Measurements from ENCODE around the gene CPM. TPM values are rescaled to one million over a fixed set of nuclear protein-coding genes. Genes with fewer than 3 reads are reported as not detected.

Gene CPM
- total RNA-seq, 2 experiments from 2014 or later, result 50.5 to 55.1 TPM

DNA sequence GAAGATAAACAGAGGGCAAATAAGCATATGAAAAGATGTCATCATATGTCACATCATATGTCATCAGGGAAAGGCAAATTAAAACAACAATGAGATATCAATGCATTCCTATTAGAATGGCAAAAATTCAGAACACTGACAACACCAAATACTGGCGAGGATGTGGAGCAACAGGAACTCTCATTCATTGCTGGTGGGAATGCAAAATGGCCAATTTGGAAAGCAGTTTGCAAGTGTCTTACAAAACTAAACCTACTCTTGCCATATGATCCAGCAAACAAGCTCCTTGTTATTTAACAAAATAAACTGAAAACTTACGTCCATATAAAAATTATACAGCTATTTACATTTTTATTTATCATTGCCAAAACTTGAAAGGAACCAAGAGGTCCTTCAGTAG lies 32.7 kb downstream of the CPM start:
- intact Hi-C loops (cut with micrococcal nuclease), result no loop called here
- H3K36me3 Mint-ChIP-seq (ENCODE audit: low read depth), result peaks cover 27% of the 10 kb centered on the region
- H3K4me3 Mint-ChIP-seq, result no peak overlapping the region

DNA sequence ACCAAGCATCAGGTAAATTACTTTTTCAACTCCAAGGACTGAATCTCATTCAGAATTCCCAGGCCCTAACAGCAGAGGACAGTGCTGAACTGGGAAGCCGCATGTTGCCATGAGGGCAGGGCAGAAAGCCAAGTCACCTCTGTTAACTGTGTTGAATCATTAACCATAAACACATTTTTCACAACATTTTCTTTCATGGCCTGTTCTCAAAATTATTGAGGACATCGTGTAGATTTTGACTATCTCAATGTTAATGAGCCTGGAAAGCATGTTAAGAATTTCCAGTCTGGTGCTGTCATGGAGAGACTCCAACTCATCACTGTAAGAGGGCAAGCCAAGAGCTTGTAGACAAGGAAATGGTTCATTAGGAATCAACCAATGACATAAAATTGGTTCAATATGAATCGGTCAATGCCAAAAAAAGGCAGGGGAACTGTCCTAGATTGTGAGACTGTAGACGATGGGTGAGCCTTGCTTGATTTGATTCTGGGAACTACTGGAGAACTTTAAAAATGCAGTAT lies 33.7 kb downstream of the CPM start:
- no peaks in the 10 kb centered on the region for H3K9me3 Mint-ChIP-seq
- CTCF ChIA-PET, result interaction anchor here (0.9 kb wide), 1 partner anchor 171 kb away, joined by 3 read pairs; no protein-coding TSS in a partner anchor
- H3K36me3 Mint-ChIP-seq (ENCODE audit: low read depth), result peaks cover 31% of the 10 kb centered on the region
- no peak overlapping the region for H3K27ac Mint-ChIP-seq
- no peaks in the 10 kb centered on the region for H3K27me3 Mint-ChIP-seq (ENCODE audit: low read depth)
- DNase-seq, result no peak
- intact Hi-C loops (cut with micrococcal nuclease), result no loop called here
- peaks cover 4% of the 10 kb centered on the region for H3K4me1 Mint-ChIP-seq (ENCODE audit: low read depth)
- H3K4me3 Mint-ChIP-seq, result no peak overlapping the region

More for the DNA sequence above, 32.7 kb downstream of the CPM start:
- CTCF ChIA-PET, result interaction anchor here (0.7 to 0.9 kb wide), 2 partner anchors 32 to 170 kb away, joined by 3 read pairs; no protein-coding TSS in a partner anchor
- DNase-seq, result no peak
- no peaks in the 10 kb centered on the region for H3K9me3 Mint-ChIP-seq
- peaks cover 11% of the 10 kb centered on the region for H3K4me1 Mint-ChIP-seq (ENCODE audit: low read depth)
- H3K27me3 Mint-ChIP-seq (ENCODE audit: low read depth), result no peaks in the 10 kb centered on the region
- no peak overlapping the region for H3K27ac Mint-ChIP-seq

DNA sequence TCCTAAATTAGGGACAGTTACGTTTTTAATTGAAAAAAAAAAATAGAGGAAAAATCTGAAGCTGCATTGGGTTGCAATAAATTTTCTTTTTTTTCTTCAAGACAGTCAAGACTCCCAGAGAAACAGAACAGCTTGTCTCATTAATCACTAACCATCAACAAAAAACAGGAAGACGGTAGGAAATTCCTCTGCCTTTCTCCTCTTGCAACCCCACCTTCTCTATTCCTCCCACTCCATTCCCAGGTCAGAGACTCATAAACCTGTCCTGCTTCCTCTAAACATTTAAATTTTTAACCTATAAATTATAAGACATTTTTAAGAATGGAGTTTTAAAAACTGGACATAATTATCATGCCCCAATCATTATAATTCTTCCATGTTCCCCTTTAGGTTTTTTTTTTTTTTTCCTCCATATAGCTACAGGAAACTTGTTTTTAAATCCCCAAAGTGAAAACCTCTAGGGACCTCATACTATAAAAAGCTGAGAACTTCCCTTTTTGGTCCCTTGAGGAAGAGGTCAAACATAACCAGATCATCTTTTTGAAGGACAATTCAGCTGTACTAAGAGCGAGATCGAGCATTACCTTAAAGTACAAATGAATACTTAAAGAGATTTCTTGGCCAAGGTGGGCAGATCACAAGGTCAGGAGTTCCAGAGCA lies 36.0 kb downstream of the CPM start:
- intact Hi-C loops (cut with micrococcal nuclease), result no loop called here
- Mint-ChIP-seq H3K36me3 (ENCODE audit: low read depth) (peaks cover 37% of the 10 kb centered on the region), H3K4me3 (no peak overlapping the region), H3K4me1 (ENCODE audit: low read depth) (peaks cover 10% of the 10 kb centered on the region), H3K27ac (no peak overlapping the region), H3K9me3 (no peaks in the 10 kb centered on the region), H3K27me3 (ENCODE audit: low read depth) (no peaks in the 10 kb centered on the region)
- CTCF ChIA-PET, result no interaction called here
- no peak for DNase-seq

DNA sequence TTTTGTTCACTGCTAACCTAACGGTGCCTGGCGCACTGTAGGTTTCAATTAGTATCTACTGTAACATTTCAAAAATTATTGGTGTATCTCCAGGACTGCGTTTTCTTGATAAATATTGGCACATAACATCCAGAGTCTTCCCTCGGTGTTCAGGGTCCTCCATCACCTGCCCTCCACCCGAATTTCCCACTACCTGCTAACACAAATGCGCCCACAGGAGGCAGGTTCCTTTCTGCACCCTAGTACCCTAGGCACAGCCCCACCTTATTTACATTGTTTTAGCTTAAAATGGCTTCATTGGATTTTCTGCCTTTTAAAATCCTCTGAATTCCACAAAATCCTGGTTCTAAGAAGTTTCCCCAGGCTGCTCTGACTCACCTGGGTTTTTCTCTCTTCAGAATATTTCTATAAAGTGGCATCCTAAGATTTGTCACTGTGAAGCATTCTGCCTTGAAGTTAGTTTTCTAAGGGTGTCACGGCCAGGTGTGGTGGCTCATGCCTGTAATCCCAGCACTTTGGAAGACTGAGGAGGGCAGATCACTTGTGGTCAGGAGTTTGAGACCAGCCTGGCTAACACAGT lies 38.6 kb downstream of the CPM start:
- Mint-ChIP-seq H3K9me3 (no peaks in the 10 kb centered on the region), H3K36me3 (ENCODE audit: low read depth) (peaks cover 29% of the 10 kb centered on the region), H3K4me1 (ENCODE audit: low read depth) (peaks cover 27% of the 10 kb centered on the region), H3K4me3 (no peak overlapping the region), H3K27ac (no peak overlapping the region), H3K27me3 (ENCODE audit: low read depth) (no peaks in the 10 kb centered on the region)
- CTCF ChIA-PET, result no interaction called here
- intact Hi-C loops (cut with micrococcal nuclease), result no loop called here
- DNase-seq, result no peak

DNA sequence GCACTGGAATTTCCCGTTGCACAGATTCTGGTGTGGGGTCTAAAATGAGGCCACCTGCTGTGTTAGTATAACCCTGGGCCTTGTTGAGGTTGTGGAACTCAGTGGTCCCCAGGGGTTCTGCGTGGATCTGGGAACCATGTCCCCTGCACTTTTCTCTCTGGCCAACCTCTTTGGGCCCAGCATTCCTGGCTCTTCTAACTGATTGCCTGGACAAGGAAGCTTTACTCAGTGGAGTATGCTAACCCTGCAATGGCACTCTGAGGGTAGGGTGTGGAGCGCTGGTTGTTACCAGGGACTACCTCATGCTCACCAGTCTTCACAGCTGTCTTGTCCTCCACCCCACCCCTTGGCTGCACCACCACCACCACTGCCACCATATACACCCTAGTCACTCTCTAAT lies 39.2 kb downstream of the CPM start:
- Mint-ChIP-seq H3K27me3 (ENCODE audit: low read depth) (no peaks in the 10 kb centered on the region), H3K9me3 (no peaks in the 10 kb centered on the region), H3K4me3 (no peak overlapping the region), H3K36me3 (ENCODE audit: low read depth) (peaks cover 30% of the 10 kb centered on the region), H3K4me1 (ENCODE audit: low read depth) (peaks cover 30% of the 10 kb centered on the region), H3K27ac (no peak overlapping the region)
- CTCF ChIA-PET, result no interaction called here
- intact Hi-C loops (cut with micrococcal nuclease), result no loop called here
- no peak for DNase-seq

DNA sequence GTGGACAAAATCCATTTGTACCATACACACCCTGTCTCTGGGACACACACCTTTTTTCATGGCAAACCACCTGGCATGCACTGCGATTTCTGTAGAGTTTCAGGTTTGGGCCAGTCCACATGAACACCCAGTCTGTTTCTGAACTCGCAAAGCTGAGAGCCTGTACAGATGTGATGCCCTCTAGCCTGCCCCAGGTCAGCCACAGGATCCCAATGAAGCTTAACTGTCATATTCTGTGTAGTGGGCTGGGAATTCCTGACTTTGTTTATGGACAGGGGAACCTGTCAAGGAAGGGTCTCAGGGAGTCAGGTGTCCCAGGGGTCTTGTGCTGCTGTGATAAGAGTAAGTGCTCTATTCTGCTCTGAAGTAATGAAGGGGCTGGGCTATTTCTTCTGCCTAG lies 39.8 kb downstream of the CPM start:
- Mint-ChIP-seq H3K4me3 (no peak overlapping the region), H3K27ac (no peak overlapping the region), H3K4me1 (ENCODE audit: low read depth) (peaks cover 35% of the 10 kb centered on the region), H3K9me3 (no peaks in the 10 kb centered on the region), H3K36me3 (ENCODE audit: low read depth) (peaks cover 30% of the 10 kb centered on the region), H3K27me3 (ENCODE audit: low read depth) (no peaks in the 10 kb centered on the region)
- CTCF ChIA-PET, result no interaction called here
- intact Hi-C loops (cut with micrococcal nuclease), result no loop called here
- no peak for DNase-seq

DNA sequence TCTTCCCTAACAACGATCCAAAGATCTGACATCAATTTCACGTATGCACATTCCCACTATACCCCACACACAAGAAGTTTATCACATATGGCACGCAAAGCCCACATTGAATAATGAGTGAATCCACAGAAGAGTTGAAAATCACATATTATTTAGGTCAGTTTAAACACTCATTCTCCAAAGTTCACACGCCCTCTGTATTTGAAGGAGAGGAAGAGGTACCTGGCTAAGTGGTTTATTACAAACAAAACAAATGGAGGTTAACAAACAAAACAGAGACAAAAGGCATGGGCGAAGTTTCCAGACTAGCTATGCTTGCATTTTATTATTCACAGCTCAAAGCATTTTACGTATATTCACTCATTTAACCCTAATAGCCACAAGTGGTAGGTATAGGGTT lies 41.8 kb downstream of the CPM start:
- no peak for DNase-seq
- H3K27me3 Mint-ChIP-seq (ENCODE audit: low read depth), result peaks cover 2% of the 10 kb centered on the region
- H3K27ac Mint-ChIP-seq, result no peak overlapping the region
- no peaks in the 10 kb centered on the region for H3K9me3 Mint-ChIP-seq
- intact Hi-C loops (cut with micrococcal nuclease), result no loop called here
- CTCF ChIA-PET, result no interaction called here
- H3K4me3 Mint-ChIP-seq, result no peak overlapping the region
- H3K36me3 Mint-ChIP-seq (ENCODE audit: low read depth), result peaks cover 24% of the 10 kb centered on the region
- peaks cover 37% of the 10 kb centered on the region for H3K4me1 Mint-ChIP-seq (ENCODE audit: low read depth)

DNA sequence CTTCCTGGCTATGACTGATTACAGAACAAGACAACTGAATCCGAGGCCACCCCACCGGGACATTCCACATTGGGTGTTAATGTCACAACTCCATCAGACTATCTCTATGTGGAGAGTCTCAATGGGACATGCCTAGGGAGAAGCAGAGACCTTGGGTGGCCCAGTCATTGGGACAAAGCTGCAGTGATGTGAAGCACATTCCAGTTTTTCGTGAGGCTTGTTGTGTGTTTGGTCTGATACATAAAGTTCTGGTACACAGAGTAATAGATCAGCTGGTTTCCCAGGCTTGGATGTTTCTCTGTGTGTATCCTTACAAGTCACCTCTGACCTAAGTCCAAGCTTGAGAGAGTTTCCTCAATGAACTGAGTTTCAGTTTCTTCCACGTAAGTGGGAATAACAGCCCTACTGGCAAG lies 42.3 kb downstream of the CPM start:
- Mint-ChIP-seq H3K27ac (no peak overlapping the region), H3K9me3 (no peaks in the 10 kb centered on the region), H3K4me3 (no peak overlapping the region), H3K36me3 (ENCODE audit: low read depth) (peaks cover 22% of the 10 kb centered on the region), H3K4me1 (ENCODE audit: low read depth) (peaks cover 33% of the 10 kb centered on the region), H3K27me3 (ENCODE audit: low read depth) (peaks cover 2% of the 10 kb centered on the region)
- no peak for DNase-seq
- intact Hi-C loops (cut with micrococcal nuclease), result no loop called here
- CTCF ChIA-PET, result no interaction called here

DNA sequence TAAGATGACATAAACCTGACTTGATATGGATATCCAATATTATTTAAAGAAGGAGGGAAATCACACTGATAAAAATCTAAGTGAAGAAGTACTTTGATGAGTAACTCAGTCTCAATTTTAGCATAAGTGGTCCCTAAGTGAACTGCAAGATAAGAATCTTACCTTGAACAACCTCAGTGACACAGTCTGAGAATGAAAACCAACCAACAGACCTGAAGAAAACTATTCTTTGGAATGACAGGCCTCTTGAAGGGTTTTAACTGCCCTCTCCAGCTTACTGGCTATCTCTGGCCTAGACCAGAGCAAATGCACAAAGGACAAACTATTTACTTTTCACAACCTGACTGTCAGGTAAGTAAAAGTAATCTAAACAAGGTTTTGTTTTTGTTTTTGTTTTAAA lies 44.7 kb downstream of the CPM start:
- intact Hi-C loops (cut with micrococcal nuclease), result no loop called here

DNA sequence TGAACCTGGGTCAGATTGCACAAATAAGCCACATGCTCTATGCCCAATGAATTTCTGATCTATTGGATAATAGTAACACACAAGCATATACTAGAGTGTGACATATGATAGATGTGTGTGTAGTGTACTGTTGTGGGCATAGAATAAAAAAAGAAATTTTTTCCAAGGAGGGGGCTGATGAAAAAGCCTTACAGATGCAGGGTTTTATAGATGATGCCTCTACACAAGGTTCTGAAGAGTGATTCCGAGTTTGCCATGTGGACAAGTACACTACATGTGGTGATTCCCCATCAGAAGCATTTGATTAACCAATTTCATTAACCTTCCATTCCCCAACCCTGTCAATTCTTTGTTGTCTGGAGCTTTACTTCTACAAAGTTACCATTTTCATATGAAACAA lies 45.3 kb downstream of the CPM start:
- Mint-ChIP-seq H3K27me3 (ENCODE audit: low read depth) (peaks cover 2% of the 10 kb centered on the region), H3K9me3 (no peaks in the 10 kb centered on the region)
- intact Hi-C loops (cut with micrococcal nuclease), result no loop called here

More for the DNA sequence above, 44.7 kb downstream of the CPM start:
- H3K27me3 Mint-ChIP-seq (ENCODE audit: low read depth), result peaks cover 2% of the 10 kb centered on the region
- no peak overlapping the region for H3K4me3 Mint-ChIP-seq
- CTCF ChIA-PET, result no interaction called here
- no peak overlapping the region for H3K27ac Mint-ChIP-seq
- DNase-seq, result no peak
- H3K4me1 Mint-ChIP-seq (ENCODE audit: low read depth), result peaks cover 33% of the 10 kb centered on the region
- no peaks in the 10 kb centered on the region for H3K9me3 Mint-ChIP-seq
- H3K36me3 Mint-ChIP-seq (ENCODE audit: low read depth), result peaks cover 27% of the 10 kb centered on the region

DNA sequence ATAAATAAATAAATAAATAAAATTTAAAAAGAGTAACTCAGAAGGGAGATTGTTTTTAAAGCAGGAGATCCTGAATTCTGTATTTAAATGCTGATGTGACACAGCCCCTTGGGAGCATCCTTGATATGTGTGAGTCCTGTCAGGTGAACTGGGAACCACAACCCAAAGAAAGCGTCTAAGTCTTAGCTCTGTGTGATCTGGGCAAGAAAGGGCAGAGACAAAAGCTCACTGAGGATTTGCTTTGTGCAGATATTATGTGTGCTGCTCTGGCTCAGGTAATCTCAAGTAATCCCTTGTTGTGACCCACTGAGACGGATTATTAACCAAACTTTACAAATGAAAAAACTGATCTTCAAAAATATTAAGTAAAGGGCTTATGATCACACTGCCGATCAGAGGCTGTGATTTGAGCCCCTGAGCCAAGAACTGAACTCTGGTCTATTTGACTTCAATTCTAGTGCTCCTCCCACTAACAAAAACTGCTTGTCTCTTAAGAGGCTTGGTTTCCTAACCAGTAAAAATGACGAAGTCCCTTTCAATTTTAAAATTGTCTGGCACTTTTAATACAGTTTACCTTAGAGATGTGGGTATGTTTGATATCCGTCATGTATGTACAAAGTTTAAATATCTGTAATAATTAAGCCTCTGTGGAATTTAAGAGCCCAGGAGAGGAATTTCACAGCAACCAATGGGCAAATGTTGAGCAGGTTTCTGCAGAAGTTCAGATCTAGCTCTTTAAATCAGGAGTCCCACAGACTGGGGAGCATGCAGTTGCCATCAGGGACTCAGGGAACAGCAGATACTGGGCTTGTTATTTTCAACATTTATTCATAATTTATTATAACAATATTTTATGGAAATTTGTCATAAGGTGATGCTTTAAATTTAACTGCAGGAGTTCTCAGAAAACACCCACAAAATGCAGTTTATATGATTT lies 46.1 kb downstream of the CPM start:
- Mint-ChIP-seq H3K36me3 (ENCODE audit: low read depth) (peaks cover 36% of the 10 kb centered on the region), H3K4me1 (ENCODE audit: low read depth) (peaks cover 26% of the 10 kb centered on the region), H3K27ac (no peak overlapping the region), H3K27me3 (ENCODE audit: low read depth) (peaks cover 2% of the 10 kb centered on the region), H3K9me3 (no peaks in the 10 kb centered on the region), H3K4me3 (no peak overlapping the region)
- intact Hi-C loops (cut with micrococcal nuclease), result no loop called here
- DNase-seq, result no peak
- CTCF ChIA-PET, result no interaction called here

More for the DNA sequence above, 45.3 kb downstream of the CPM start:
- H3K36me3 Mint-ChIP-seq (ENCODE audit: low read depth), result peaks cover 33% of the 10 kb centered on the region
- CTCF ChIA-PET, result no interaction called here
- H3K4me1 Mint-ChIP-seq (ENCODE audit: low read depth), result peaks cover 32% of the 10 kb centered on the region
- no peak overlapping the region for H3K27ac Mint-ChIP-seq
- no peak for DNase-seq
- no peak overlapping the region for H3K4me3 Mint-ChIP-seq

DNA sequence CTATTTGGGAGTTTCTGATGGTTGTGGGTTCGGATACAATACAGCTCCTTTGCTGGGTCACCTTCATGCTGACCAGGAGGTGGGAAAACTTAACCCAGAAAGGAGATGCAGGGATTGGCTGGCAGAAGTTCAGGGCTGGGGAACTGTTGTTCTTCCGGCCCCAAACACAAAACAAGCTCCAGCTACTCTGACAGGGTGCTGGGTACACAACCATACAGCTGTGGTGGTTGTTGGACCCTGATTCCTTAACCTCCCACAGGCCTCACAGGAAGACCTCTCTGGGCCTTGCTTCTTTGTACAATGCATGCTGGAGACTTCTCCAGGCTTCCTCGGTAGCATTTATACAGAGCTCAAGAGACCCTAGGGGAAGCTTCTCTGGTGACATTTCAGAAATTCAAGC lies 47.6 kb downstream of the CPM start:
- Mint-ChIP-seq H3K4me3 (no peak overlapping the region), H3K4me1 (ENCODE audit: low read depth) (peaks cover 14% of the 10 kb centered on the region), H3K9me3 (no peaks in the 10 kb centered on the region), H3K27me3 (ENCODE audit: low read depth) (peaks cover 2% of the 10 kb centered on the region), H3K36me3 (ENCODE audit: low read depth) (peaks cover 40% of the 10 kb centered on the region), H3K27ac (no peak overlapping the region)
- CTCF ChIA-PET, result interaction anchor here (0.6 kb wide), 1 partner anchor 644 kb away, joined by 3 read pairs; no protein-coding TSS in a partner anchor
- no peak for DNase-seq
- intact Hi-C loops (cut with micrococcal nuclease), result no loop called here

Data from activated naive CD4-positive, alpha-beta T cell treated with anti-CD3 and anti-CD28 coated beads for 36 hours (primary cell).